Right lobe of liver (tissue), 6 donors: Measurements from ENCODE around the gene TMEM175. TPM values are rescaled to one million over a fixed set of nuclear protein-coding genes. Genes with fewer than 3 reads are reported as not detected.

Experiments used
- ATAC-seq, 4 donors: fragments of 200-7000 bp; cut with Tn5 transposase; one replicate each; pipeline ENCODE4 v1.9.1; 2020; ENCODE audit warnings: mild to moderate bottlenecking in 4 of 4, moderate library complexity in 4 of 4
- DNase-seq, 3 donors: peaks; one replicate each; pipeline ENCODE4 v3.0.0-alpha.2; 2020
- H3K27ac ChIP-seq, 3 donors: fragments of 200-600 bp; one replicate each; pipeline ENCODE4 v1.8.0; 2022
- H3K27me3 ChIP-seq, 2 donors: fragments of 200-600 bp; one replicate each; pipeline ENCODE4 v1.8.0; 2022
- H3K36me3 ChIP-seq, 4 donors: fragments of 200-600 bp; sonication (generic) in 1 of 4; one replicate each; pipeline versions ENCODE4 v1.5.1 to v1.8.0; 2017 to 2022; ENCODE audit warnings: control low read depth in 1 of 4
- H3K4me1 ChIP-seq, 4 donors: fragments of 200-600 bp; sonication (generic) in 1 of 4; one replicate each; pipeline versions ENCODE4 v1.5.1 to v1.8.0; 2017 to 2022; ENCODE audit warnings: control low read depth in 1 of 4
- H3K4me3 ChIP-seq, 3 donors: fragments of 200-600 bp; one replicate each; pipeline ENCODE4 v1.8.0; 2022
- H3K9me3 ChIP-seq, 4 donors: fragments of 200-600 bp; sonication (generic) in 1 of 4; one replicate each; pipeline versions ENCODE4 v1.5.1 to v1.8.0; 2017 to 2022; ENCODE audit warnings: control low read depth in 1 of 4
- POLR2A ChIP-seq: fragments of 450-650 bp; IDR thresholded peaks from one replicate; pipeline ENCODE4 v1.6.1; 2017; ENCODE audit warnings: antibody characterized with exemption, mild to moderate bottlenecking
- WGBS: methylation state at CpG from one replicate; pipeline ENCODE4 v1.1.6; 2018; ENCODE audit warnings: low coverage, low lambda C conversion rate; ENCODE audit not compliant: insufficient coverage; ENCODE audit errors: missing lambda C conversion rate; 5-methylcytosine and 5-hydroxymethylcytosine counted together
- intact Hi-C, 2 donors: fragments of 100-400 bp; cut with DNase I; formaldehyde crosslinking; loops; one replicate each; pipeline versions ENCODE4 v1.11.2 to v1.14.1; 2022
- total RNA-seq, 6 experiments: library from RNA; depleted of rRNA in 2 of 6; stranded (reverse); fragments of >200 nt in 2 of 6; fragmentation: NEBNext Ultra II Directional in 3 of 6; extraction: Animal tissue kit (Norgen Biotek cat#: 25700) in 3 of 6; gene quantifications; one replicate each; pipeline versions ENCODE4 v1.1.0 to v1.2.4, GENCODE V29; 2016 to 2023
- TF ChIP-seq, protein P1 (sequence below), 4 donors: fragments of 200-600 bp in 3 of 4; fragments of 450-650 bp in 1 of 4; IDR thresholded peaks; one replicate each; pipeline versions ENCODE4 v1.5.1 to v1.8.0; 2016 to 2022; ENCODE audit warnings: antibody characterized with exemption in 4 of 4, mild to moderate bottlenecking in 2 of 4
- donor health status: DM: no; HTN: yes; CAD: no.
- donor health status: DM: no; HTN: no; CAD: no.
- donor health status: DM: no; HTN: no; CAD: no.
- donor health status: DM: no; HTN: yes; CAD: no.
- donor health status: DM: no; HTN: yes; CAD: no.

TMEM175 gene
- total RNA-seq, 6 experiments from 2014 or later: 22.0 to 31.8 (median 23.6) TPM

- H3K9me3 ChIP-seq: no peaks in the 10 kb centered on the region
- DNase-seq: no peak
- H3K27ac ChIP-seq: no peak overlapping the region
- TF ChIP-seq, protein P1, sequence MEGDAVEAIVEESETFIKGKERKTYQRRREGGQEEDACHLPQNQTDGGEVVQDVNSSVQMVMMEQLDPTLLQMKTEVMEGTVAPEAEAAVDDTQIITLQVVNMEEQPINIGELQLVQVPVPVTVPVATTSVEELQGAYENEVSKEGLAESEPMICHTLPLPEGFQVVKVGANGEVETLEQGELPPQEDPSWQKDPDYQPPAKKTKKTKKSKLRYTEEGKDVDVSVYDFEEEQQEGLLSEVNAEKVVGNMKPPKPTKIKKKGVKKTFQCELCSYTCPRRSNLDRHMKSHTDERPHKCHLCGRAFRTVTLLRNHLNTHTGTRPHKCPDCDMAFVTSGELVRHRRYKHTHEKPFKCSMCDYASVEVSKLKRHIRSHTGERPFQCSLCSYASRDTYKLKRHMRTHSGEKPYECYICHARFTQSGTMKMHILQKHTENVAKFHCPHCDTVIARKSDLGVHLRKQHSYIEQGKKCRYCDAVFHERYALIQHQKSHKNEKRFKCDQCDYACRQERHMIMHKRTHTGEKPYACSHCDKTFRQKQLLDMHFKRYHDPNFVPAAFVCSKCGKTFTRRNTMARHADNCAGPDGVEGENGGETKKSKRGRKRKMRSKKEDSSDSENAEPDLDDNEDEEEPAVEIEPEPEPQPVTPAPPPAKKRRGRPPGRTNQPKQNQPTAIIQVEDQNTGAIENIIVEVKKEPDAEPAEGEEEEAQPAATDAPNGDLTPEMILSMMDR (IDR thresholded peaks at IDR 0.05): no peak
- no peak for TF ChIP-seq POLR2A
- no peak for ATAC-seq
- H3K4me3 ChIP-seq: no peak overlapping the region
- H3K36me3 ChIP-seq: peaks cover 0 to 11% (median 2%) of the 10 kb centered on the region in 4 donors
- WGBS: 83% methylated on average over 5 of the region's 23 CpGs
- no peaks in the 10 kb centered on the region for H3K27me3 ChIP-seq
- peaks cover 0 to 16% (median 7%) of the 10 kb centered on the region in 4 donors for H3K4me1 ChIP-seq
- intact Hi-C loops: no loop called here
Observed at GRCh38 chr4:995311-996026, 63.2 kb downstream of the TMEM175 start.

- no peaks in the 10 kb centered on the region for H3K27me3 ChIP-seq
- TF ChIP-seq, protein P1 (IDR thresholded peaks at IDR 0.05): no peak
- TF ChIP-seq POLR2A: no peak
Observed at GRCh38 chr4:996030-996996, 64.1 kb downstream of the TMEM175 start.

DNA sequence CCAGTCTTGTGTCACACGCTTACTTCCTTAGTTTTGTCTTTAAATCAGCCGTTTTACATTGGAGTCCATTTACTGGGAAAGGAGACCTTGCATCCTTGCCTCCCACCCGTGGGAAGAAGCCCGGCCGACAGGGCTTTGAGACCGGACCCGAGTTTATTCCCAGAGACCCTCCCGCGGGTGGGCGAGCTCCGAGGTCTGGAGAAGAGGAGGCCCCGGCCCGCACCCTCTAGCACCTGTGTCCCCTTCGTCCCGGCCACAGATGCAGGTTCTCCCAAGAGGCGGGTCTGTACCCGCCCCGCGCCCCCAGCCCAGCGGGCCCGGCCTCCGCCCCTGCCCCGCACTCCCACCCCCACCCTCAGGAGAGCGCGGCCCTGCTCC, 64.7 kb downstream of the TMEM175 start:
- TF ChIP-seq, protein P1 (IDR thresholded peaks at IDR 0.05): no peak
- 23% methylated on average over 9 of the region's 25 CpGs for WGBS
- no peaks in the 10 kb centered on the region for H3K9me3 ChIP-seq
- peaks cover 0 to 10% (median 3%) of the 10 kb centered on the region in 4 donors for H3K4me1 ChIP-seq
- ATAC-seq (no peak), DNase-seq (no peak)
- H3K36me3 ChIP-seq: no peaks in the 10 kb centered on the region
- intact Hi-C loops: no loop called here
- H3K27ac ChIP-seq: no peak overlapping the region
- no peaks in the 10 kb centered on the region for H3K27me3 ChIP-seq
- peak overlapping the region in 1 of 3 donors; percentile 16 for H3K4me3 ChIP-seq

More at GRCh38 chr4:996030-996996, 64.1 kb downstream of the TMEM175 start:
- H3K9me3 ChIP-seq: no peaks in the 10 kb centered on the region
- H3K4me1 ChIP-seq: peaks cover 0 to 14% (median 5%) of the 10 kb centered on the region in 4 donors
- ATAC-seq (no peak), DNase-seq (peak in 1 of 3 donors; percentile 21)
- no peak overlapping the region for H3K27ac ChIP-seq
- H3K4me3 ChIP-seq: no peak overlapping the region
- 65% methylated on average over 6 of the region's 15 CpGs for WGBS
- peaks cover 0 to 2% (median 0%) of the 10 kb centered on the region in 4 donors for H3K36me3 ChIP-seq
- intact Hi-C loops: no loop called here

DNA sequence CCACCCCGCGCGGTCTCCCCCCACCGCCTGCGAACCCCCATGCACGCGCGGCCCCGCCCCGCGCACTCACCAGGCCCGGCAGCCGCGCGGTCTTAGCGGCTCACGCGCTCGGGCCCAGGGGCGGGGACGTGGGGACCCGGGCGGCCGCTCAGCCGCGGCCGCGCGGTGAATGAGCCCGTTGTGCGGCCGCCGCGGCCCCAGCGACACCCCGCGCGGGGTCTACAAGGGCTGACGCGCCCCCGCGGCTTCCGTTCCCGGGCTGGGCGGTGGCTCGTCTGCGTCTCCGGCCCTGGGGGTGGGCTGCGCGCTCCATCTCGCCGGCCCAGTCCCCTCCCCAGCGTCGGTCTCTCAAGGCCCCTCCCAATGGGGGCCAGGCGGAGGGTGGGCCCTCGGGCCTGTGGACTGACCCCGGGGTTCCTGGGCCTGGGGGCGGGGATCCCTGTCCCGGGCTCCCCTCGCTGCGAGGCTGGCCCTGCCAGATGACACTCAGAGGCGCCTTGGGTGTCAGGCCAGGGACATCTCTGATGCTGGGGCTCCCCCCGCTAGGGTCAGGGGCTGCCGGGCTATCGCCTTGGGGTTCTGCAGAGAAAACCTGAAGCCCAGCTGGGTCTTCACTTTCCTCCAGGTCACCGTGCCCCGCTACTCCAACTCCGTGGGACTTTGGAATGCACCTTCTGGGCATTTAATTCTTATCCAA, 65.3 kb downstream of the TMEM175 start:
- 7% methylated on average over 8 of the region's 68 CpGs for WGBS
- intact Hi-C loops: no loop called here
- no peak for TF ChIP-seq POLR2A
- TF ChIP-seq, protein P1 (IDR thresholded peaks at IDR 0.05): no peak
- H3K36me3 ChIP-seq: no peaks in the 10 kb centered on the region
- no peaks in the 10 kb centered on the region for H3K9me3 ChIP-seq
- DNase-seq (no peak), ATAC-seq (no peak)
- peaks cover 0 to 5% of the 10 kb centered on the region in 2 donors for H3K27me3 ChIP-seq
- no peak overlapping the region for H3K27ac ChIP-seq
- H3K4me3 ChIP-seq: peak overlapping the region in 2 of 3 donors; percentile 16 to 23
- H3K4me1 ChIP-seq: peaks cover 0 to 15% (median 3%) of the 10 kb centered on the region in 4 donors
